H1 (cell line): ENCODE data around the gene TNXB. TPM values are rescaled to one million over a fixed set of nuclear protein-coding genes. Genes with fewer than 3 reads are reported as not detected.
A peak's percentile ranks its signal among the peaks of the same experiment; 100 is the strongest.

Experiments used
- CTCF ChIA-PET: fragments of 300-600 bp; sonication (Branson Sonifier 250); formaldehyde crosslinking; loops from one replicate; lab custom pipeline; 2021; ENCODE audit not compliant: partially characterized antibody; lab: Charles Lee
- POLR2A ChIA-PET: fragments of 300-600 bp; sonication (Branson Sonifier 250); formaldehyde crosslinking; loops from one replicate; lab custom pipeline; 2021; ENCODE audit warnings: inconsistent platforms; ENCODE audit not compliant: partially characterized antibody; lab: Charles Lee
- DNase-seq, 2 experiments: peaks; one replicate each; pipeline versions ENCODE4 v3.0.0 to v3.0.0-alpha.2; 2010 to 2022; ENCODE audit warnings: low spot score in 2 of 2, low read depth in 1 of 2, mixed read lengths in 1 of 2
- FAIRE-seq: peaks from 2 replicates; lab custom pipeline; 2011; peaks lifted over from hg19 to GRCh38; lab: Jason Lieb, UNC
- H2AFZ ChIP-seq: 2 replicates; pipeline ENCODE4 v1.8.1; 2012; ENCODE audit warnings: low read length, inconsistent platforms
- H2AK5ac ChIP-seq: 2 replicates; pipeline ENCODE4 v1.6.1; 2013; ENCODE audit warnings: low read depth, low read length
- H2BK120ac ChIP-seq: replicated peaks from 2 replicates; pipeline ENCODE3; 2013; ENCODE audit warnings: low read depth, low read length, inconsistent platforms
- H2BK12ac ChIP-seq: 2 replicates; pipeline ENCODE4 v1.6.1; 2013; ENCODE audit warnings: low read depth, low read length
- H2BK15ac ChIP-seq: 2 replicates; pipeline ENCODE4 v1.6.1; 2013; ENCODE audit warnings: low read length
- H2BK20ac ChIP-seq: 2 replicates; pipeline ENCODE4 v1.6.1; 2013; ENCODE audit warnings: low read length
- H2BK5ac ChIP-seq: 2 replicates; pipeline ENCODE4 v1.6.1; 2013; ENCODE audit warnings: low read depth, low read length
- H3K14ac ChIP-seq: 2 replicates; pipeline ENCODE4 v1.6.1; 2013; ENCODE audit warnings: inconsistent platforms; ENCODE audit not compliant: insufficient read length
- H3K18ac ChIP-seq: 2 replicates; pipeline ENCODE4 v1.6.1; 2013; ENCODE audit warnings: low read length; ENCODE audit errors: extremely low read depth
- H3K23ac ChIP-seq: 2 replicates; pipeline ENCODE4 v1.6.1; 2013; ENCODE audit warnings: inconsistent platforms; ENCODE audit not compliant: insufficient read length
- H3K23me2 ChIP-seq: 2 replicates; pipeline ENCODE4 v1.6.1; 2013; ENCODE audit warnings: low read depth, low read length
- H3K27ac ChIP-seq: 2 replicates; pipeline ENCODE4 v1.6.1; 2011; ENCODE audit warnings: low read depth, low read length, inconsistent platforms
- H3K27me3 ChIP-seq, 4 experiments: replicated peaks in 1 of 4; 1 replicate in 1 of 4; 2 replicates in 3 of 4; pipeline versions ENCODE4 v1.6.1 to v1.8.1; 2011 to 2013; ENCODE audit warnings: low read length in 3 of 4, mild to moderate bottlenecking in 3 of 4, inconsistent platforms in 2 of 4, mixed read lengths in 2 of 4, moderate library complexity in 1 of 4; ENCODE audit not compliant: control insufficient read depth in 3 of 4, insufficient read depth in 3 of 4; ENCODE audit errors: extremely low read depth in 1 of 4
- H3K36me3 ChIP-seq, 4 experiments: 2 replicates each; pipeline versions ENCODE4 v1.6.1 to v1.8.1; 2011 to 2013; ENCODE audit warnings: mild to moderate bottlenecking in 4 of 4, low read length in 3 of 4, moderate library complexity in 2 of 4, control low read depth in 1 of 4, inconsistent platforms in 1 of 4; ENCODE audit not compliant: insufficient read depth in 4 of 4, control insufficient read depth in 2 of 4
- H3K4ac ChIP-seq: replicated peaks from 2 replicates; pipeline ENCODE3; 2013; ENCODE audit warnings: low read length, low read depth, mixed read lengths, inconsistent platforms; ENCODE audit not compliant: insufficient read length
- H3K4me1 ChIP-seq, 4 experiments: replicated peaks in 1 of 4; 1 replicate in 1 of 4; 2 replicates in 3 of 4; pipeline versions ENCODE4 v1.6.1 to v1.8.1; 2011 to 2013; ENCODE audit warnings: low read length in 3 of 4, inconsistent platforms in 2 of 4, mixed read lengths in 1 of 4; ENCODE audit not compliant: insufficient read depth in 4 of 4, control insufficient read depth in 3 of 4
- H3K4me2 ChIP-seq, 2 experiments: 2 replicates each; pipeline versions ENCODE4 v1.6.1 to v1.8.1; 2011 to 2013; ENCODE audit warnings: low read depth in 2 of 2, low read length in 2 of 2, control low read depth in 1 of 2, inconsistent platforms in 1 of 2, mild to moderate bottlenecking in 1 of 2; ENCODE audit not compliant: insufficient read depth in 1 of 2
- H3K4me3 ChIP-seq, 4 experiments: fragments of 200-600, 300-600 bp in 1 of 4; sonication (generic), shearing (Covaris generic), sonication (Bioruptor Twin) in 1 of 4; 2 replicates each; pipeline versions ENCODE4 v1.5.1 to v1.8.1; 2011 to 2016; ENCODE audit warnings: low read length in 4 of 4, low read depth in 3 of 4, control low read depth in 2 of 4, inconsistent platforms in 2 of 4, mild to moderate bottlenecking in 2 of 4, mixed read lengths in 1 of 4, moderate library complexity in 1 of 4; ENCODE audit not compliant: insufficient read depth in 2 of 4; ENCODE audit errors: extremely low read depth in 1 of 4
- H3K56ac ChIP-seq: replicated peaks from 2 replicates; pipeline ENCODE3; 2013; ENCODE audit warnings: low read depth, mild to moderate bottlenecking, mixed read lengths, low read length, inconsistent platforms; ENCODE audit not compliant: insufficient read length
- H3K79me1 ChIP-seq: 2 replicates; pipeline ENCODE4 v1.6.1; 2013; ENCODE audit warnings: low read depth, low read length, control low read depth
- H3K79me2 ChIP-seq, 2 experiments: 2 replicates each; pipeline versions ENCODE4 v1.6.1 to v1.8.1; 2012 to 2013; ENCODE audit warnings: low read length in 2 of 2, mild to moderate bottlenecking in 2 of 2, inconsistent platforms in 1 of 2; ENCODE audit not compliant: insufficient read depth in 2 of 2, control insufficient read depth in 1 of 2
- H3K9ac ChIP-seq, 4 experiments: replicated peaks in 1 of 4; 1 replicate in 1 of 4; 2 replicates in 3 of 4; pipeline versions ENCODE4 v1.6.1 to v1.8.1; 2011 to 2013; ENCODE audit warnings: low read depth in 3 of 4, low read length in 3 of 4, control low read depth in 2 of 4, mild to moderate bottlenecking in 2 of 4, moderate library complexity in 2 of 4, inconsistent platforms in 1 of 4; ENCODE audit errors: extremely low read depth in 1 of 4
- H3K9me3 ChIP-seq, 2 experiments: 2 replicates each; pipeline versions ENCODE4 v1.6.1 to v1.8.1; 2012 to 2013; ENCODE audit warnings: mild to moderate bottlenecking in 2 of 2, moderate library complexity in 2 of 2, control low read depth in 1 of 2, inconsistent platforms in 1 of 2, low read depth in 1 of 2, low read length in 1 of 2, mixed read lengths in 1 of 2; ENCODE audit not compliant: insufficient read depth in 2 of 2
- H4K20me1 ChIP-seq, 2 experiments: replicated peaks in 1 of 2; 2 replicates each; pipeline versions ENCODE3 to v1.8.1; 2011 to 2013; ENCODE audit warnings: inconsistent platforms in 2 of 2, low read length in 2 of 2, mild to moderate bottlenecking in 1 of 2; ENCODE audit not compliant: insufficient read depth in 2 of 2, control insufficient read depth in 1 of 2
- H4K5ac ChIP-seq: 2 replicates; pipeline ENCODE4 v1.6.1; 2013; ENCODE audit warnings: low read length, low read depth, mixed read lengths, inconsistent platforms; ENCODE audit not compliant: insufficient read length
- H4K8ac ChIP-seq: 2 replicates; pipeline ENCODE4 v1.8.0; 2013; ENCODE audit warnings: mild to moderate bottlenecking, moderate library complexity, low read length, inconsistent platforms; ENCODE audit not compliant: insufficient read depth; ENCODE audit errors: extremely low read depth
- H4K91ac ChIP-seq: replicated peaks from 2 replicates; pipeline ENCODE3; 2013; ENCODE audit warnings: low read length, mixed read lengths, inconsistent platforms; ENCODE audit not compliant: insufficient read length
- ASH2L ChIP-seq: fragments of 200-600, 300-600 bp; sonication (generic); IDR thresholded peaks from one replicate; pipeline ENCODE4 v1.7.1; 2017; ENCODE audit warnings: low read length
- EP300 ChIP-seq, 2 experiments: IDR thresholded peaks; 1 replicate in 1 of 2; 2 replicates in 1 of 2; pipeline ENCODE4 v1.6.1; 2011 to 2012; ENCODE audit warnings: low read depth in 2 of 2, low read length in 2 of 2, mild to moderate bottlenecking in 2 of 2, borderline replicate concordance in 1 of 2, inconsistent platforms in 1 of 2, moderate library complexity in 1 of 2
- NRF1 ChIP-seq: IDR thresholded peaks from 2 replicates; pipeline ENCODE4 v1.6.1; 2011; ENCODE audit warnings: mild to moderate bottlenecking, low read depth, low read length, improper control_type of control experiment
- SP4 ChIP-seq: IDR thresholded peaks from 2 replicates; pipeline ENCODE4 v1.6.1; 2012; ENCODE audit warnings: low read length, inconsistent platforms
- ZNF274 ChIP-seq: IDR thresholded peaks from 2 replicates; pipeline ENCODE4 v1.7.0; 2012; ENCODE audit warnings: low read length, borderline replicate concordance; ENCODE audit errors: extremely low read depth
- WGBS, 2 experiments: shearing (Covaris generic) in 1 of 2; methylation state at CpG; one replicate each; pipeline versions ENCODE4 v1.1.6 to v1.1.7; 2013 to 2015; ENCODE audit warnings: low lambda C conversion rate in 2 of 2, mixed read lengths in 2 of 2, inconsistent platforms in 1 of 2, low coverage in 1 of 2, missing lambda C conversion rate in 1 of 2; ENCODE audit not compliant: insufficient replicate concordance in 2 of 2, insufficient coverage in 1 of 2, insufficient read length in 1 of 2; ENCODE audit errors: extremely low coverage in 1 of 2, missing lambda C conversion rate in 1 of 2; 5-methylcytosine and 5-hydroxymethylcytosine counted together
- polyA plus RNA-seq, 7 experiments: library from polyadenylated mRNA; depleted of rRNA in 3 of 7; stranded (reverse) in 5 of 7; unstranded in 2 of 7; fragments of >200 nt in 5 of 7; fragments of 200-250 nt in 2 of 7; gene quantifications; 1 replicate in 5 of 7; 2 replicates in 1 of 7; 4 replicates in 1 of 7; pipeline versions ENCODE4 v1.2.1 to v1.2.3, GENCODE V29; 2011 to 2013; ENCODE audit warnings: missing spikeins in 2 of 7, mixed read lengths in 2 of 7
- total RNA-seq: library from RNA; stranded (reverse); fragmentation: NEBNext Ultra II Directional; extraction: Animal tissue kit (Norgen Biotek cat#: 25700); gene quantifications from 2 replicates; pipeline ENCODE4 v1.2.1, GENCODE V29; 2021
- TF ChIP-seq, protein P1 (sequence below): IDR thresholded peaks from 2 replicates; pipeline ENCODE4 v1.6.1; 2012; ENCODE audit warnings: low read length, inconsistent platforms
- TF ChIP-seq, protein P2 (sequence below): IDR thresholded peaks from 2 replicates; pipeline ENCODE4 v1.6.1; 2012; ENCODE audit warnings: inconsistent platforms

TNXB gene
- total and polyA plus RNA-seq, 2 of the 8 experiments (the other 6 are each of a cell fraction or from before 2014, with no cell fraction given), result 3.1 to 4.8 TPM

DNA sequence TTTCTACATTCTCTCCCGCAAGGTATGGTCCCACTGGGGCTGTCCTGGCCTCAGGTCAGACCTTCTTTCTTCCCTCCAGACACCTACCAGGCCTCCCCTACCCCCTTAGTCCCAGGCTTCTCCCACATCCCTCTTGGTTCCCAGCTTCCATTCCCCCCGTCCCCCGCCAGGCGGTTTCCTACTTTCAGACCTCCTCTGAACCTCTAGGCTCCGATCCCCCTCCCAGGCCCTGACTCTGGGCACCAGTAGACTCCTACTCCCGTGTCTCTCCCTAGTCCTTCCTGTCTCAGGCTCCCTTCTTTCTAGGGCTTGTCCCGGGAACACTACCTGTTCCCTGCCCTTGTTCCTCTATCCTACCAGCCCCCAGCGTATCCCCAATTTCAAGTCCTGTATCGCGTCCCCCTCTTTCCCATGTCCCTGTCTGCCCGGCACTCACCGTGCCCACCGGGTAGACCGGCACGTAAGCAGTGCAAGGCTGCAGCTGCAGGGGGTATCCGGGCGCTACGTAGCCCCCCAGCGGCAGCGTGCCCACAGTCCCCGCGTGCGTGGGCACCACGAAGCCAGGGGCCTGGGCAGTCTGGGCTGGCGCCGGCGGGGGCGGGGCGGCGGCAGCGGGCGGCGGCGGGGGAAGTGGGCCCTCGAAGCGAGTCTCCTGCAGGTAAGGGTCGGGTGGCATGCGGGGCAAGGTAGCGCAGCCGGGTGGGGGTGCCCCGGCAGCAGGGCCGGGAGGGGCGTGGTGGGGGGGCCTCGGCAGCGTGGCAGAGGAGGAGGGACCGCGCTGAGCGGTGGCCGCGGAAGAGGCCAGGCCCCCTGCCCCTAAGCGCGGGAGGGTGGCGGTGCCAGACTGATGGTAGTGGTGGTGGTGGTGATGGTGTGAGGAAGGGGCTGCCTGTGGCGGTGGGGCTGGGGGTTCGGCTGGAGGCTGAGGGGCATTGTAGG lies 41.1 kb upstream of the TNXB start:
- Histone ChIP-seq H3K4me1 (peaks cover 14 to 38% (median 17%) of the 10 kb centered on the region in 4 experiments), H3K36me3 (no peaks in the 10 kb centered on the region), H2BK15ac (peak overlapping the region; percentile 19; the same call in 1 of the 2 replicates), H4K91ac (no peak overlapping the region), H2AFZ (no peak overlapping the region), H3K4ac (no peak overlapping the region), H2AK5ac (no peak overlapping the region), H3K9me3 (no peaks in the 10 kb centered on the region), H3K79me1 (0 out of 2 replicates have a peak, but pooled peaks cover 3% of the 10 kb centered on the region), H3K56ac (no peak overlapping the region), H2BK120ac (no peak overlapping the region), H3K23me2 (peaks cover 25% of the 10 kb centered on the region), H4K5ac (no peak overlapping the region), H3K18ac (peak overlapping the region; percentile 38; the same call in 1 of the 2 replicates), H3K4me3 (peak overlapping the region; percentile 55 to 76 (median 70)), H2BK20ac (peak overlapping the region; percentile 51; the same call in 1 of the 2 replicates), H3K14ac (no peak overlapping the region), H4K20me1 (no peaks in the 10 kb centered on the region), H3K79me2 (peaks cover 0 to 4% of the 10 kb centered on the region in 2 experiments; a peak in 1 of 4 replicates), H3K27ac (no peak overlapping the region), H2BK12ac (no peak overlapping the region; the same call in 1 of the 2 replicates), H4K8ac (no peak overlapping the region), H3K27me3 (peaks cover 4 to 41% (median 37%) of the 10 kb centered on the region in 4 experiments), H3K4me2 (peak overlapping the region; percentile 94 to 100), H3K9ac (no peak overlapping the region), H2BK5ac (peak overlapping the region; percentile 71; the same call in 1 of the 2 replicates), H3K23ac (no peak overlapping the region)
- 7% methylated on average over 25 of the region's 55 CpGs; no CpG with 5 or more reads in 1 of the 2 experiments for WGBS, 2 experiments
- POLR2A ChIA-PET, result interaction anchor here (0.6 to 9.2 kb wide), 13 partner anchors 9 to 41 kb away, joined by 3 to 70 read pairs (median 6); partner anchors contain the start of genes AGPAT1, ATF6B, FKBPL and GPSM3
- FAIRE-seq (no peak), DNase-seq (peak in 1 of 2 experiments; percentile 78)
- CTCF ChIA-PET, result interaction anchor here (0.8 to 4.7 kb wide), 12 partner anchors 14 to 53 kb away, joined by 3 to 23 read pairs (median 7); partner anchors contain the start of genes ATF6B and PBX2
- peak; percentile 29 for TF ChIP-seq ASH2L
- TF ChIP-seq EP300 (IDR thresholded peaks at IDR 0.05; ENCODE audit: borderline replicate concordance in 1 of 2, low read depth in 2 of 2, low read length in 2 of 2), result peak in 1 of 2 experiments; percentile 62; a peak in 1 of 3 replicates
- TF ChIP-seq SP4, result no peak
- TF ChIP-seq, protein P1, sequence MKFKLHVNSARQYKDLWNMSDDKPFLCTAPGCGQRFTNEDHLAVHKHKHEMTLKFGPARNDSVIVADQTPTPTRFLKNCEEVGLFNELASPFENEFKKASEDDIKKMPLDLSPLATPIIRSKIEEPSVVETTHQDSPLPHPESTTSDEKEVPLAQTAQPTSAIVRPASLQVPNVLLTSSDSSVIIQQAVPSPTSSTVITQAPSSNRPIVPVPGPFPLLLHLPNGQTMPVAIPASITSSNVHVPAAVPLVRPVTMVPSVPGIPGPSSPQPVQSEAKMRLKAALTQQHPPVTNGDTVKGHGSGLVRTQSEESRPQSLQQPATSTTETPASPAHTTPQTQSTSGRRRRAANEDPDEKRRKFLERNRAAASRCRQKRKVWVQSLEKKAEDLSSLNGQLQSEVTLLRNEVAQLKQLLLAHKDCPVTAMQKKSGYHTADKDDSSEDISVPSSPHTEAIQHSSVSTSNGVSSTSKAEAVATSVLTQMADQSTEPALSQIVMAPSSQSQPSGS, result no peak
- no peak for TF ChIP-seq NRF1
- no peak for TF ChIP-seq ZNF274
- TF ChIP-seq, protein P2, sequence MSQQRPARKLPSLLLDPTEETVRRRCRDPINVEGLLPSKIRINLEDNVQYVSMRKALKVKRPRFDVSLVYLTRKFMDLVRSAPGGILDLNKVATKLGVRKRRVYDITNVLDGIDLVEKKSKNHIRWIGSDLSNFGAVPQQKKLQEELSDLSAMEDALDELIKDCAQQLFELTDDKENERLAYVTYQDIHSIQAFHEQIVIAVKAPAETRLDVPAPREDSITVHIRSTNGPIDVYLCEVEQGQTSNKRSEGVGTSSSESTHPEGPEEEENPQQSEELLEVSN, result 0 out of 2 replicates have a peak, but pooled peaks have one; percentile 47
